GM18519 (cell line): Measurements from ENCODE around the gene GPR89B.
"Not testable (repeated sequence)": the region's sequence is repeated elsewhere in the genome, so short reads cannot be mapped to it uniquely, and the experiment has no call there.

Source experiments
- ATAC-seq: cut with Tn5 transposase; IDR thresholded peaks from one replicate; pipeline ENCODE4 v1.9.1; 2021; ENCODE audit warnings: mild to moderate bottlenecking, moderate library complexity; ENCODE audit not compliant: unreplicated experiment, low FRiP score

The GPR89B gene

GRCh38 chr1:147935296-147935695 is 7.1 kb downstream of the GPR89B start:
- not testable (repeated sequence) for ATAC-seq

- not testable (repeated sequence) for ATAC-seq
Observed at GRCh38 chr1:147940456-147940855, 12.2 kb downstream of the GPR89B start.

GRCh38 chr1:147942563-147942962 is 14.3 kb downstream of the GPR89B start:
- not testable (repeated sequence) for ATAC-seq

- not testable (repeated sequence) for ATAC-seq
Observed at GRCh38 chr1:147949517-147949916, 21.3 kb downstream of the GPR89B start.

GRCh38 chr1:147958906-147959305 is 30.7 kb downstream of the GPR89B start:
- ATAC-seq = not testable (repeated sequence)

- not testable (repeated sequence) for ATAC-seq
Observed at GRCh38 chr1:147959680-147960079, 31.5 kb downstream of the GPR89B start.

- ATAC-seq = not testable (repeated sequence)
Observed at GRCh38 chr1:147964575-147964974, 36.4 kb downstream of the GPR89B start.

GRCh38 chr1:147966657-147967056 is 38.4 kb downstream of the GPR89B start:
- ATAC-seq = not testable (repeated sequence)

- not testable (repeated sequence) for ATAC-seq
Observed at GRCh38 chr1:147978896-147979651, 50.9 kb downstream of the GPR89B start.

GRCh38 chr1:147985374-147985773 is 57.2 kb downstream of the GPR89B start:
- not testable (repeated sequence) for ATAC-seq

- not testable (repeated sequence) for ATAC-seq
Observed at GRCh38 chr1:147987893-147988292, 59.7 kb downstream of the GPR89B start.

- not testable (repeated sequence) for ATAC-seq
Observed at GRCh38 chr1:147992916-147993315, 64.7 kb downstream of the GPR89B start.

- not testable (repeated sequence) for ATAC-seq
Observed at GRCh38 chr1:147993400-147993799, 65.2 kb downstream of the GPR89B start.

- not testable (repeated sequence) for ATAC-seq
Observed at GRCh38 chr1:147993825-147994615, 65.8 kb downstream of the GPR89B start.

- not testable (repeated sequence) for ATAC-seq
Observed at GRCh38 chr1:147996088-147996487, 67.9 kb downstream of the GPR89B start.

GRCh38 chr1:148007724-148008123 is 79.5 kb downstream of the GPR89B start:
- not testable (repeated sequence) for ATAC-seq

GRCh38 chr1:148010527-148010926 is 82.3 kb downstream of the GPR89B start:
- ATAC-seq = no peak

- ATAC-seq = not testable (repeated sequence)
Observed at GRCh38 chr1:148013177-148014144, 85.2 kb downstream of the GPR89B start.

- not testable (repeated sequence) for ATAC-seq
Observed at GRCh38 chr1:148014289-148015200, 86.3 kb downstream of the GPR89B start.
